Measurements from ENCODE around the gene KLRB1. TPM values are rescaled to one million over a fixed set of nuclear protein-coding genes. Genes with fewer than 3 reads are reported as not detected.

Gene KLRB1
- 3.3 TPM for total RNA-seq
- long read RNA-seq, partial matches to known transcripts = 1 of 6 reads
- long read RNA-seq, other reads (novel, unspliced or antisense) = 1 of 6 reads

- ATAC-seq (no peak), DNase-seq (no peak)
- Histone ChIP-seq H3K4me3 (no peak within 1 kb of the TSS), H3K4me1 (no peaks in the 10 kb centered on the region), H3K27ac (no peak within 1 kb of the TSS), H3K9me3 (no peaks in the 10 kb centered on the region), H3K27me3 (no peaks in the 10 kb centered on the region), H3K36me3 (no peaks in the 10 kb centered on the region)
- intact Hi-C loops (cut with DNase I) = no loop called here
- TF ChIP-seq CTCF (IDR thresholded peaks at IDR 0.05) = no peak
Measured at GRCh38 chr12:9607716-9608115, at the start of gene KLRB1. TSS of gene KLRB1 (minus strand) at chr12:9607916. CDS start at chr12:9607839, 77 bp downstream.

GRCh38 chr12:9651265-9651729 is 43.6 kb upstream of the KLRB1 start:
- intact Hi-C loops (cut with DNase I) = no loop called here
- Histone ChIP-seq H3K27ac (peak overlapping the region; percentile 92), H3K27me3 (no peaks in the 10 kb centered on the region), H3K36me3 (peaks cover 17% of the 10 kb centered on the region), H3K4me3 (no peak overlapping the region), H3K9me3 (no peaks in the 10 kb centered on the region), H3K4me1 (peaks cover 20% of the 10 kb centered on the region)
- ATAC-seq (no peak), DNase-seq (no peak)
- no peak for TF ChIP-seq CTCF (IDR thresholded peaks at IDR 0.05)

GRCh38 chr12:9650151-9650576 is 42.4 kb upstream of the KLRB1 start:
- intact Hi-C loops (cut with DNase I) = no loop called here
- Histone ChIP-seq H3K4me1 (peaks cover 20% of the 10 kb centered on the region), H3K9me3 (no peaks in the 10 kb centered on the region), H3K36me3 (peaks cover 13% of the 10 kb centered on the region), H3K27ac (peak overlapping the region; percentile 92), H3K27me3 (no peaks in the 10 kb centered on the region), H3K4me3 (peak overlapping the region; percentile 71)
- DNase-seq (no peak), ATAC-seq (no peak)
- no peak for TF ChIP-seq CTCF (IDR thresholded peaks at IDR 0.05)

GRCh38 chr12:9649532-9649940 is 41.8 kb upstream of the KLRB1 start:
- Histone ChIP-seq H3K9me3 (no peaks in the 10 kb centered on the region), H3K36me3 (peaks cover 8% of the 10 kb centered on the region), H3K4me3 (peak overlapping the region; percentile 71), H3K27ac (peak overlapping the region; percentile 92), H3K4me1 (peaks cover 20% of the 10 kb centered on the region), H3K27me3 (no peaks in the 10 kb centered on the region)
- intact Hi-C loops (cut with DNase I) = no loop called here
- DNase-seq (no peak), ATAC-seq (no peak)
- TF ChIP-seq CTCF (IDR thresholded peaks at IDR 0.05) = no peak

- Histone ChIP-seq H3K27ac (peak overlapping the region; percentile 92), H3K9me3 (no peaks in the 10 kb centered on the region), H3K36me3 (peaks cover 2% of the 10 kb centered on the region), H3K4me3 (peak overlapping the region; percentile 71), H3K4me1 (peaks cover 20% of the 10 kb centered on the region), H3K27me3 (no peaks in the 10 kb centered on the region)
- ATAC-seq (no peak), DNase-seq (no peak)
- intact Hi-C loops (cut with DNase I) = no loop called here
- no peak for TF ChIP-seq CTCF (IDR thresholded peaks at IDR 0.05)
Measured at GRCh38 chr12:9648701-9649531, 41.2 kb upstream of the KLRB1 start.

Data from upper lobe of right lung (tissue), 1 donor.